ENCODE results near the gene FNDC3B. TPM values are rescaled to one million over a fixed set of nuclear protein-coding genes. Genes with fewer than 3 reads are reported as not detected.

FNDC3B gene
- total RNA-seq, 2 experiments from 2014 or later = 11.6 to 12.2 TPM

DNA sequence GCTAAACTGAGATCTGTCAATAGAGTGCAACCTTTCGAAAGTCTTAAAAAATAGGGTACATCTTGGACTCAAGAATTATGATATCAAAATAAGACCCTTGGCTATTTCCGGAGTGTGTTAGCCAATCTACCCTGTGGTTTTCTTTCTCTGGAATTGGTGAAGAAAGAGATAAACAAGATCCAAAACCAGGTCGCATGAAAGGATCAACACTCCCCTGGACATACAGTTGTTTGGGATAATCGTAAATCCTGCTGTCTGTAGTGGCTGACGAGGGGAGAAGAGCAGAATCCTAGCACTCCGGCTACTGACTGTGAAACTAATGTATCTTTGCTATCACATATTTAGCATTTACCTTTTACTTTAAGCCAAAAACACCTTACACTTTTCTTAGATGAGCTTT lies 30.9 kb downstream of the FNDC3B start:
- Mint-ChIP-seq H3K4me3 (no peak overlapping the region), H3K9me3 (no peaks in the 10 kb centered on the region), H3K36me3 (peaks cover 4% of the 10 kb centered on the region), H3K4me1 (peaks cover 29% of the 10 kb centered on the region), H3K27ac (no peak overlapping the region), H3K27me3 (no peaks in the 10 kb centered on the region)
- no peak for DNase-seq

DNA sequence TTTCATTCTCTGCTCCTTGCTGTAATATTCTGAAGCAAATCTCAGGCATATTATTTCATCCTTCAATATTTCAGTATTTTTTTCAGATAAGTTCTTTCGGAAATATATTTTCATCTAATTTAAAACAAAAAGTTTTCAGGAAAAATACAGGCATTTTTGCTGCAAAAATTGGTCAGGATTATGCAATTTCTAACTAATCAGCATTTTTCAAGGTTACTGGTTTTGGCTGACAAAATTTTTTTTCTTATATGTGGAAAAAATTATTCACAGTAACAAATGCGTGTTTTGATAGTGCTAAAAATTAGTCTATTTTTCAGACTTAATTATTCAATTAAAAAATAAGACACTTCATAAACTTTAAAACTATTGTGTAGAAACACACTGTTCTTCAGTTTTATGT lies 31.4 kb downstream of the FNDC3B start:
- Mint-ChIP-seq H3K4me3 (no peak overlapping the region), H3K4me1 (peaks cover 29% of the 10 kb centered on the region), H3K36me3 (peaks cover 7% of the 10 kb centered on the region), H3K27ac (no peak overlapping the region), H3K27me3 (no peaks in the 10 kb centered on the region), H3K9me3 (no peaks in the 10 kb centered on the region)
- no peak for DNase-seq

DNA sequence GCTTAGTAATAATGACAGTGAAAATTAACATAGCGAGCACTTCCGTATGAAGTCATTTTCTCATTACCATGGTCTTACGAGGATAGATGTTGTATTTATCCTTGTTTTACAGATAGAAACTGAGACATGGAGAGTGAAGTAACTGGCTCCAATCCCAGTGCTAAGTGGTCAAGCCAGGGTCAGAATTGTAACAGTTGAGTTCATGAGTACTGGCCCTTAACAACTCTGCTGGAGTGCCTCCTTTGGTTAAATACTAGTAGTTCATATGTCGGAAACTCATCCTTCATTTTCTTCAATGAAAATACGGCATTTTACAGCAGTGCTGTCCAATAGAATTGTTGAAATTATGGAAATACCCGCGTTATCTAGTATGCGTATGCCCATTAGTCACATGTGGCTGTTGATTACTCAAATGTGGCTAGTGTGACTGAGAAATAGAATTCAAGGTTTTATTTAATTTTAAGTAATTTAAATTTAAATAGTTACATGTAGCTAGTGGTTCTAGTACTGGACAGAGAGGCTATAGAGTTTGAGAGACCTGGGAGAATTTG lies 32.5 kb downstream of the FNDC3B start:
- Mint-ChIP-seq H3K4me1 (peaks cover 18% of the 10 kb centered on the region), H3K36me3 (peaks cover 9% of the 10 kb centered on the region), H3K27me3 (no peaks in the 10 kb centered on the region), H3K27ac (no peak overlapping the region), H3K4me3 (no peak overlapping the region), H3K9me3 (no peaks in the 10 kb centered on the region)
- no peak for DNase-seq

DNA sequence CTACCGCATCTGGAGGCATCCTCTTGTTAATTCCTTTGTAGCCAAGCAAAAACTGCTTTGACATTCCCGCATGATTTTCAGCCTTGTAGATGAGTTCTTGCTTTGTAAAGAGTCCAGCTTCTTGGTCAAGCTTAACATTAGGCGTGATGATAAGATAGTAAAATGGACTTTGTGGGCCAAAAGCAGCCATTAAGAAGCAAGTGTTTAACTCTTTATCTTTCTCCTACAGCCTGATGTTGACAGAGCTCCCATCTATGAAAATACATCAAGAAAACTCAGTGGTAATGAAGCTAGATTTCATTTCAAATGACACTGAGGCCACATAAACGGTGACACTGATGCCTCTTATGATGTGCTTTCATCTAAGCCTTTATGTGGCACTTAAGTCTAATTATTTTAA lies 33.2 kb downstream of the FNDC3B start:
- Mint-ChIP-seq H3K9me3 (no peaks in the 10 kb centered on the region), H3K36me3 (peaks cover 9% of the 10 kb centered on the region), H3K27ac (no peak overlapping the region), H3K27me3 (no peaks in the 10 kb centered on the region), H3K4me1 (peaks cover 11% of the 10 kb centered on the region), H3K4me3 (no peak overlapping the region)
- no peak for DNase-seq

DNA sequence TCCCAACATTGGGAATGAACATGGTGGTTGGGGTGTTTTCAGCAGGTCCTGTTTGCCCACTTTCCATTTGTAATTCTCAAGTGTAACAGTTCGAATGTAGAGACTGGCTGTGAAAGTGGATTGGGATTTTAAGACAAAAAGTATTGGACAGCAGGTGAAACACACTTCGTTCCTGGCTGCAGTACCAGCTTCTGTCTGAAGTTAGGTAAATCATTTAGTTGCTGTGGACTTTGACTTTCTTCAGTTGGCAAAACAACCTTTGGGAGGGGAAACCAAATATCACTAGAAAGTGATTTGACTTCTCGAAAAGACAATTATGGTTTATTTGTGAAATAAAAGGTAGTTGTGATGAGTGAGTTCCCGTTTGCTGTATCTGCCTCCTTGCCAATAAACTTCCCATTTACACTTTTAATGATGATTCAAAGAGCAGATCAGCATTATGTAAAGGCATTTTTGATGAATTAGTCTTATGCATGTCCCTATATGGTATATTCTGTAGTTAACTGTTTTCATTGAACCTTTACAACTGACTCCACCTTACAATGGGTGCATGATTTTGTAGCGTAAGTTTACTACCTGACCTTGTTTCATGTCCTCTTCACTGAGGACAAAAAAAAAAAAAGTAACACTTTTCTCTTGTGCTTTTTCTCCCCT lies 34.0 kb downstream of the FNDC3B start:
- Mint-ChIP-seq H3K4me3 (no peak overlapping the region), H3K9me3 (no peaks in the 10 kb centered on the region), H3K36me3 (peaks cover 15% of the 10 kb centered on the region), H3K4me1 (peaks cover 10% of the 10 kb centered on the region), H3K27me3 (no peaks in the 10 kb centered on the region), H3K27ac (no peak overlapping the region)
- no peak for DNase-seq

DNA sequence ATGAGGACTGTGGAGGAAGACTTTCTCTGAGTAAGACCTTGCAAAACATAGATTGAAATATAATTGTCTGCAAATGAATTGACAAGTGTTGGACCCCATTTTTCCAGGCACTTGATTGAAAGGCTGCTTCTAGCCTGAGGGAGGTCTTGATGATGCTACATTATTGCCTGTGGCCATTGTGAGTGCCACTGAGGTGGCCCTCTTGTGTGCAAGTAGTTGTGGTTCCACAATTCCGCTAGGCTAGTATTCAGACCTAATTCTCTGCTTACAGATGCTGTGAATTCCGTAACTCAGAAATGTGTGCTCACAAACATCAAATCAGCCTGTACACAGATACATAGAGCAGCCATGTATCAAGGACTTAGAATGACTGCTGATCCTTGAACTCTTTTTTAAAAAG lies 34.7 kb downstream of the FNDC3B start:
- peaks cover 15% of the 10 kb centered on the region for H3K36me3 Mint-ChIP-seq
- peaks cover 10% of the 10 kb centered on the region for H3K4me1 Mint-ChIP-seq
- no peak overlapping the region for H3K4me3 Mint-ChIP-seq
- no peak for DNase-seq
- no peaks in the 10 kb centered on the region for H3K9me3 Mint-ChIP-seq
- H3K27me3 Mint-ChIP-seq = no peaks in the 10 kb centered on the region
- no peak overlapping the region for H3K27ac Mint-ChIP-seq

DNA sequence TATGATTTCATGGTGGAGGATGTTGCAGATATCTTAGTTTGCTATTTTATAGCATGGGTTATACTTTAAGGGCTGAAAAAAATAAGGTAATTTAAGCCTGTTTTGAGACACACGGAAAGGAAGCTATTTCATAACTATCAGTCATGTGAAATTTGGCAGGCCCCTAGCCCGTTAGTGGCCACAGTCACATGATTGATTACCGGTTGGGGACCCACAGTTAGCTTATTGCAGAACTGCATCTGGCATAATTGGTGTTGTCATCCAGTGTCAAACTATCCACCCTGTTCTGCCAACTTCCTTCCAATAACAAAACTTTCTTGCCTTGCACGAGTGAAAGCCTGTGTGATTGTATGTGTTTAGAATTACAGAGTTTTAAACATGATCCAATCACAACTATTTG lies 35.2 kb downstream of the FNDC3B start:
- no peaks in the 10 kb centered on the region for H3K27me3 Mint-ChIP-seq
- no peak overlapping the region for H3K27ac Mint-ChIP-seq
- H3K9me3 Mint-ChIP-seq = no peaks in the 10 kb centered on the region
- H3K36me3 Mint-ChIP-seq = peaks cover 15% of the 10 kb centered on the region
- H3K4me1 Mint-ChIP-seq = peaks cover 10% of the 10 kb centered on the region
- H3K4me3 Mint-ChIP-seq = no peak overlapping the region
- DNase-seq = no peak

DNA sequence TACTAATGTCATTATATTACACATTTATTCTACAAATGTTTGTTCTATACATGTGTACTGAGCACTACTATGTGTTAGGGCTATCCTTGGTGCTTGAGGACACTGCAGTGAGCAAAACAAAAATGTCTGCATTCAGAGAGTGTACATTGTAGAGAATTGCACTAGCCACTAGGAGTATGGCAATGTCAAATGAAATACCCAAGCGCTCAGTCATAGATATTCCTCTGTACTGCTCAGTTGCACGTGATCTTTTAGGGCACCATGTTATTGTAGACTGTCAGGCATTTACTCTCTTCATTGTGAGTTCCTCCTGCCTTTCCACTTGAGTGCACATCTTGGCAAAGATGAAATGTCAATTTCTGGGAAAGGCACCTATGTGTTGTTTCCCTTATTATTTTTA lies 36.8 kb downstream of the FNDC3B start:
- Mint-ChIP-seq H3K27me3 (no peaks in the 10 kb centered on the region), H3K27ac (no peak overlapping the region), H3K36me3 (peaks cover 15% of the 10 kb centered on the region), H3K9me3 (no peaks in the 10 kb centered on the region), H3K4me1 (peaks cover 13% of the 10 kb centered on the region), H3K4me3 (no peak overlapping the region)
- DNase-seq = no peak

DNA sequence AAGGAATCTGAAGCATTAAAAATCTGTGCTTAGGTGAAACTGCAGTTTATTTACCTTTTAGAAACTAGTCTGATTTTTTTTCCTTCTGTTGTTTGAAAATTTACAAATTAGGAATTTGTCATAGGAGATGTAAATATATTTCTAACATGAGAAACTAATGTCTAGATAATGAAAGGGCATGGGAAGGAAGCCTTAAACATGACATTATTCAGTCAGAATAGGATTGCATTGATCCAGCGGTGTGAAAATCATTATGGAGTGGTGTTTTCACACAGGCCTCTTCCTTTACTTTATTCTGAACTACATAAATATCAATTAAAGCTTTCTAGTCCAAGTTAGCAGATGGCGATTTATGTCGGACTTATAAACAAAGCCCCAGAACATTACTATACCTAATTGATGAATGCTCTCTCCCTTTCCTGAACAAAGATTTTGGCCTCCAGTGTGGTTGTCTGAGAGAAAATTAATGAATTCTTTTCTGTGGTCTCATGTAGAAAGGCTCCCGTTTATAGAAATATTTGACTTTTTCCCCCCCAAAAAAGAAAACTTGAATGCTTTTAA lies 37.9 kb downstream of the FNDC3B start:
- Mint-ChIP-seq H3K27me3 (no peaks in the 10 kb centered on the region), H3K36me3 (peaks cover 15% of the 10 kb centered on the region), H3K27ac (no peak overlapping the region), H3K4me1 (peaks cover 13% of the 10 kb centered on the region), H3K4me3 (no peak overlapping the region), H3K9me3 (no peaks in the 10 kb centered on the region)
- DNase-seq = no peak

DNA sequence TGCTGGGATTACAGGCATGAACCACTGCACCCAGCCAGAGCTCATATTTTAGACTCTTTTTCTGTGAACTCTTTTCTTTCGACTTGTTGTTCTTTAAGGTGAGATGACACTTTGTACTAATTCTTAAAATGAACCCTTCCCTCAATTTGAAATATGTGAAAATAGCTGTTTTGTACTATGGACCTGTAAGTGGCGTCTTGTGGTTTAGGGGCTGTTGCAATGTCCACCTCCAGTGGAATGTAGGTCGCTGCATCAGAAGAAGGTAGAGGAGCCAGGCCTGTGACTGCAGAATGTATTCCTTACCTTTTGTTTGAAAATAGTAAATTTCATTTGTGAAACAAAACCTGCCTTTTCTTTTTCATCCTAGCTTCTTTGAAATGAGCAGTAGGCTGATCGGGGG lies 38.9 kb downstream of the FNDC3B start:
- peaks cover 12% of the 10 kb centered on the region for H3K4me1 Mint-ChIP-seq
- DNase-seq = no peak
- no peaks in the 10 kb centered on the region for H3K9me3 Mint-ChIP-seq
- no peaks in the 10 kb centered on the region for H3K27me3 Mint-ChIP-seq
- H3K36me3 Mint-ChIP-seq = peaks cover 22% of the 10 kb centered on the region
- H3K27ac Mint-ChIP-seq = no peak overlapping the region
- H3K4me3 Mint-ChIP-seq = no peak overlapping the region

DNA sequence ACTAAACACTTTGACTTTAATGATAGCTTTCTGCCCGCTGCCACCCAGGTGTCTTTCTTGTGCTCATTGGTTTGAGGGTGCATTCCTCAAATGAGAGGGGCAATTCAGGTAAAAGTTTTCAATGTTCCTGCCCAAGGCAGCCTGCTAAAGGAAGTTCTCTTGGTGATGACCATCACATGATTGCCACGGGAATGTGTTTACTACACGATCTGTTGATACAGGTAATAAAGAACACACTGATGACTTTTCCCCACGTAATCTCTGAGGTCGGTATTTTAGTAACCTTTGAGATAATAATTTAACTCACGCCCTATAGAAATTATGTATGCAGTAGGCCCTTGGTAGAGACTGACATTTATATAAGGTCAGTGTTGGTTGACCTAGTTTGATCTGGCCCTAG lies 39.3 kb downstream of the FNDC3B start:
- Mint-ChIP-seq H3K9me3 (no peaks in the 10 kb centered on the region), H3K27me3 (no peaks in the 10 kb centered on the region), H3K4me3 (no peak overlapping the region), H3K36me3 (peaks cover 25% of the 10 kb centered on the region), H3K27ac (no peak overlapping the region), H3K4me1 (peaks cover 11% of the 10 kb centered on the region)
- no peak for DNase-seq

DNA sequence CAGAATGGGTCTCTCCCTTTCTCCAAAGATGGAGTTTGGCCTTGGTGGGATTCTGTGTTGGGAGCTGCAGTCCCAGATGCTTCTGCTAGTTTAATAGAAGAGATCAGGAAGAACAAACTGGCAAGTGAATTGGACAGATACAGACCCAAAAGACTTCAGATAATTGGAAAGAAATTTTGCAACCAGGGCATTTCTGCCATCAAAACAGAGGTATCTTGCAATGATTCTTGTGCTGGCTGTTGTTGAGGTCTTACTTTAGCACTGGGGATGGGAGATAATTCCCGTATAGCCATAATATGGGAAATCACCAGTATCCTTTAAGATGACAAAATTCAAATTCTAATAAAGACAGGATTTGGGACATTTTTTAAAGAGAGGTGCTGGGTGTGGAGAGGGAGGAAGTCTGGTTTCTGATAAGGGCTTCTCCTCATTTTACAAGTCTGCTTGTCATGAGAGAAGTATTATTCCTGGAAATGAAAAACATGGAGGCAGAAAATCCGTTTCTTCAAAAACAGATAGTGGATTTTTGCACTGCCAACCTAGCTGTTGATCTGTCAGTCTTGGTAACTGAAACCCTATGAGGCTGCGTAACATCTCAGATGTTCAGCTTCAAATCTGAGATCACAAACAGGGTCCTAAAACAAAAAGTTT lies 40.1 kb downstream of the FNDC3B start:
- Mint-ChIP-seq H3K27me3 (no peaks in the 10 kb centered on the region), H3K4me3 (no peak overlapping the region), H3K4me1 (peaks cover 11% of the 10 kb centered on the region), H3K36me3 (peaks cover 26% of the 10 kb centered on the region), H3K9me3 (no peaks in the 10 kb centered on the region), H3K27ac (no peak overlapping the region)
- DNase-seq = no peak

DNA sequence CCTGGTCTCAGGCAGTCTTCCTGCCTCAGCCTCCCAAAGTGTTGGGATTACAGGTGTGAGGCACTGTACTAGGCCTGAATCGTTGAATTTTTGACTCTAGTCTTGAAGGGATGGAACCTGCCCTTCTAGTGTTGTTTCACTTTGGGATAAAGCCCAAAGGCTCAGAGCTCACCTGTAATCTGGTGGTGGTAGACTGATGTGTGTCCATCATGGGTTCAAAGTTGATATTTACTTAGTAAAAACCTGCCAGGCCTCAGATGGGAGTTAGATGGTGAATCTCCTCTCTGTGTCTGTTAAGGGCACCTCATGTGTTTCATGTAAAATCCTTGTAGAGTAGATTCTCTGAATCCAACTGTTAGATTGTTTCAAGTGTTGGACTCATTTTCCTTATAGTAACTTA lies 41.1 kb downstream of the FNDC3B start:
- Mint-ChIP-seq H3K4me3 (no peak overlapping the region), H3K4me1 (peaks cover 17% of the 10 kb centered on the region), H3K36me3 (peaks cover 22% of the 10 kb centered on the region), H3K9me3 (no peaks in the 10 kb centered on the region), H3K27ac (no peak overlapping the region), H3K27me3 (no peaks in the 10 kb centered on the region)
- no peak for DNase-seq

DNA sequence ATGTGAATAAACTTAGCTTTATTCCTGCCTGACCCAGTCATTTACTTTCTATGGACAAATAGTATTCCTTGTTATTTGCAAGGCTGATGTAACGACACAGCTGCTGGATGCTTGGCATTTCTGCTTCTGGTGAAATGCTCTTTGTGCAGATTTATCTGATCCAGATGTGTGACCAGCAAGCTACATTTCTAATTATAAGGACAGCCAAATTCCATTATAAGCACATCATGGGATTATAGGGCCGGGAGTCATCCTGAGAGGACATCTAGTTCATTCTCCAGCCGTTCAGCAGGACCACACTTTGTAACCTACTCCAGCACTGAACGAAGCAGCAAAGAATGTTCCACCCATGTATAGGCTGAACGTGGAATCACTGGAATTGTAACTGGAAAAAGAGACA lies 42.9 kb downstream of the FNDC3B start:
- H3K9me3 Mint-ChIP-seq = no peaks in the 10 kb centered on the region
- peaks cover 26% of the 10 kb centered on the region for H3K4me1 Mint-ChIP-seq
- peaks cover 23% of the 10 kb centered on the region for H3K36me3 Mint-ChIP-seq
- H3K4me3 Mint-ChIP-seq = no peak overlapping the region
- no peak for DNase-seq
- H3K27ac Mint-ChIP-seq = no peak overlapping the region
- no peaks in the 10 kb centered on the region for H3K27me3 Mint-ChIP-seq

DNA sequence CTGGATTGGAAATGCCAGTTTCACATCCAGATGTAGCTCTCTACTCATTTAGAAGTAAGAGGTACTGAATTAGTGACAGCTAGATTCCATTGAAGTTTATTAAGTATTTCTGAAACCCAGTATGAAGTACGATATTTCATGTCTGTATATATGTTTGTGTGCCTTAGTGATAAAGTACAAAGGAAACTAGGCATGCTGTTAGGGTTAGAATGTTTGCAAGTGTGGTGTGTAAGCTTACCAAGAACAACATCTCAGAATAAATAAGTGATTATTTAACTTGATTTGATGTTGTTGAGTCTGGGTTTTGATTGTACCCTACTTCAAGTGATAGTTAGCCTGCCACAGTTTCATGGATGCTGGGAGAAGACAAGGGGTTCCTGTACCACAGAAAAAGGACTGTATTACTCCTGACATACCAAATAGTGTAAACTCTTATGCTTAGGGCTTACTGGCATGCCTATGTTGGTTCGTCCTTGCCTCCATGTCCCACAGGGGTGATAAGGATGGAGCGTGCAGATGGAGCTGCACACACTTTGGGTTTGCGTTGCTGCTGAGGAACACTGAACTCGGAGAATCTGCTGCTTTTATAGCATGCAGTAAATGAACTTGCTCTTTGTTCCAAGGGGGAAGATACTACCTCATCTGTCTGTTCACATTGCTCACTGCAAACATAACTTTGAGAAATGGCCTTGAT lies 43.6 kb downstream of the FNDC3B start:
- no peaks in the 10 kb centered on the region for H3K9me3 Mint-ChIP-seq
- no peaks in the 10 kb centered on the region for H3K27me3 Mint-ChIP-seq
- peaks cover 22% of the 10 kb centered on the region for H3K36me3 Mint-ChIP-seq
- H3K4me3 Mint-ChIP-seq = no peak overlapping the region
- H3K27ac Mint-ChIP-seq = no peak overlapping the region
- DNase-seq = no peak
- peaks cover 33% of the 10 kb centered on the region for H3K4me1 Mint-ChIP-seq
